Keratinocyte (primary cell): ENCODE data around the gene RNF130. TPM values are rescaled to one million over a fixed set of nuclear protein-coding genes. Genes with fewer than 3 reads are reported as not detected.

Experiments used
- DNase-seq: peaks from one replicate; pipeline ENCODE4 v3.0.0-alpha.2; 2011; ENCODE audit warnings: low read depth, missing footprints, low spot score
- FAIRE-seq: peaks from 2 replicates; lab custom pipeline; 2011; peaks lifted over from hg19 to GRCh38; lab: Jason Lieb, UNC
- H2AFZ ChIP-seq: 2 replicates; pipeline ENCODE4 v1.6.0; 2012; ENCODE audit warnings: low read length, control low read depth, inconsistent platforms; ENCODE audit not compliant: control insufficient read depth
- H3K27ac ChIP-seq: 2 replicates; pipeline ENCODE4 v1.5.1; 2011; ENCODE audit warnings: low read length; ENCODE audit not compliant: control insufficient read depth, insufficient read depth
- H3K27me3 ChIP-seq: 3 replicates; pipeline ENCODE4 v1.6.0; 2011; ENCODE audit warnings: low read length; ENCODE audit not compliant: control insufficient read depth, insufficient read depth; ENCODE audit errors: extremely low read depth
- H3K36me3 ChIP-seq, 2 experiments: 2 replicates in 1 of 2; 3 replicates in 1 of 2; pipeline ENCODE4 v1.5.1; 2011; ENCODE audit warnings: low read length in 2 of 2, mild to moderate bottlenecking in 1 of 2; ENCODE audit not compliant: control insufficient read depth in 2 of 2, insufficient read depth in 2 of 2; ENCODE audit errors: extremely low read depth in 1 of 2
- H3K4me1 ChIP-seq: 3 replicates; pipeline ENCODE4 v1.5.1; 2011; ENCODE audit warnings: low read length; ENCODE audit not compliant: control insufficient read depth, insufficient read depth; ENCODE audit errors: extremely low read depth
- H3K4me2 ChIP-seq: 3 replicates; pipeline ENCODE4 v1.6.0; 2011; ENCODE audit warnings: low read depth, low read length; ENCODE audit not compliant: control insufficient read depth, insufficient read depth; ENCODE audit errors: extremely low read depth
- H3K4me3 ChIP-seq, 3 experiments: fragments of 200-600 bp in 1 of 3; sonication (generic) in 1 of 3; 2 replicates in 2 of 3; 3 replicates in 1 of 3; pipeline ENCODE4 v1.5.1; 2011 to 2016; ENCODE audit warnings: low read length in 3 of 3, mild to moderate bottlenecking in 3 of 3, control low read depth in 2 of 3, inconsistent platforms in 1 of 3, low read depth in 1 of 3, mixed read lengths in 1 of 3, mixed run types in 1 of 3, moderate library complexity in 1 of 3; ENCODE audit not compliant: control insufficient read depth in 2 of 3, insufficient read depth in 2 of 3; ENCODE audit errors: extremely low read depth in 1 of 3
- H3K79me2 ChIP-seq: 2 replicates; pipeline ENCODE4 v1.6.0; 2012; ENCODE audit warnings: low read length; ENCODE audit not compliant: control insufficient read depth, insufficient read depth
- H3K9ac ChIP-seq: 3 replicates; pipeline ENCODE4 v1.6.0; 2011; ENCODE audit warnings: low read length; ENCODE audit not compliant: control insufficient read depth, insufficient read depth; ENCODE audit errors: extremely low read depth
- H3K9me1 ChIP-seq: 3 replicates; pipeline ENCODE4 v1.6.0; 2011; ENCODE audit warnings: low read length; ENCODE audit not compliant: control insufficient read depth, insufficient read depth; ENCODE audit errors: extremely low read depth
- H3K9me3 ChIP-seq: 2 replicates; pipeline ENCODE4 v1.5.1; 2012; ENCODE audit warnings: low read depth, low read length; ENCODE audit not compliant: control insufficient read depth
- H4K20me1 ChIP-seq: 3 replicates; pipeline ENCODE4 v1.6.0; 2011; ENCODE audit warnings: low read length; ENCODE audit not compliant: control insufficient read depth, insufficient read depth; ENCODE audit errors: extremely low read depth
- EZH2 ChIP-seq: IDR thresholded peaks from one replicate; pipeline ENCODE4 v1.6.1; 2012; ENCODE audit warnings: inconsistent platforms, mild to moderate bottlenecking, low read length, moderate library complexity
- dilution Hi-C: fragments of 300-500 bp; cut with MboI; formaldehyde crosslinking; loops from one replicate; pipeline ENCODE4 v1.7.0; 2020; ENCODE audit warnings: low sequenced_read_pairs; ENCODE audit not compliant: extremely low pct_ligation_motif_present
- polyA plus RNA-seq, 5 experiments: library from polyadenylated mRNA; depleted of rRNA in 3 of 5; stranded (reverse) in 3 of 5; stranded (forward) in 1 of 5; unstranded in 1 of 5; fragments of >200 nt; gene quantifications; 1 replicate in 1 of 5; 2 replicates in 3 of 5; 3 replicates in 1 of 5; pipeline versions ENCODE4 v1.2.1 to v1.2.3, GENCODE V29; 2011 to 2012; ENCODE audit warnings: missing spikeins in 2 of 5, low read depth in 1 of 5, low replicate concordance in 1 of 5
- TF ChIP-seq, protein P1 (sequence below), 3 experiments: IDR thresholded peaks in 1 of 3; conservative IDR thresholded peaks in 1 of 3; optimal IDR thresholded peaks in 1 of 3; 2 replicates in 2 of 3; 3 replicates in 1 of 3; pipeline versions ENCODE3 to v1.5.1; 2011; ENCODE audit warnings: low read length in 3 of 3, mild to moderate bottlenecking in 3 of 3, moderate library complexity in 2 of 3, control low read depth in 1 of 3, inconsistent platforms in 1 of 3; ENCODE audit not compliant: insufficient read depth in 2 of 3; ENCODE audit errors: extremely low read depth in 1 of 3

The RNF130 gene
- polyA plus RNA-seq, 1 donor (not counting 4 experiments of a cell fraction or from before 2014, with no cell fraction given) = 20.0 TPM

DNA sequence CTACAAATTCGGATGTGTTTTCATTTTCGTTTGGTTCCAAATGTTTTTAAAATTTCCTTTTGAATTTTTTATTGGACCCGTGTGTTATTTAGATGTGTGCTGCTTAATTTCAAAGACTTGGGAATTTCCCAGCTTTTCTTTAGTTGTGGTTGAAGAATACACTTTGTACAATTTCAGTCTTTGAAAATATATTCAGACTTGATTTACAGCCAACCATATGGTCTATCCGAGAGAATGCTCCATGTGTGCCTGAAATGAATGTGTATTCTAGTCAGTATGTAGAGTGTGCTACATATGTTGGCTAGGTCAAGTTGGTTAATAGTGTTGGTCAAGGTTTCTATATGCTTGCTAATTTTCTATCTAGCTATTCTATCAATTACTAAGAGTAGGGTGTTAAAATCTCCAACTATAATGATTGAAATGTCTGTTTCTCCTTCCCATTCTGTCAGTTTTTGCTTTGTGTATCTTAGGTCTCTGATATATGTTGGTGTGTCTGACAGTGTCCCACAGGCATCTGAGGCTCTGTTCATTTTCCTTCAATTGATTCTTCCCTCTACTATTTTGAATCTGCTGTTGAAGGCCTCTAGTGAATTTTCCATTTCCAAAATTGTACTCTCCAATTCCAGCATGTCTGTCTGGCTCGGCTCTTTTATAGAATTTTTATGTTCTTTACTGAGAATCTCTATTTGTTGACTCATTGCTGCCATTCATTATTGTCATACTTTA lies 36.2 kb downstream of the RNF130 start:
- TF ChIP-seq, protein P1, sequence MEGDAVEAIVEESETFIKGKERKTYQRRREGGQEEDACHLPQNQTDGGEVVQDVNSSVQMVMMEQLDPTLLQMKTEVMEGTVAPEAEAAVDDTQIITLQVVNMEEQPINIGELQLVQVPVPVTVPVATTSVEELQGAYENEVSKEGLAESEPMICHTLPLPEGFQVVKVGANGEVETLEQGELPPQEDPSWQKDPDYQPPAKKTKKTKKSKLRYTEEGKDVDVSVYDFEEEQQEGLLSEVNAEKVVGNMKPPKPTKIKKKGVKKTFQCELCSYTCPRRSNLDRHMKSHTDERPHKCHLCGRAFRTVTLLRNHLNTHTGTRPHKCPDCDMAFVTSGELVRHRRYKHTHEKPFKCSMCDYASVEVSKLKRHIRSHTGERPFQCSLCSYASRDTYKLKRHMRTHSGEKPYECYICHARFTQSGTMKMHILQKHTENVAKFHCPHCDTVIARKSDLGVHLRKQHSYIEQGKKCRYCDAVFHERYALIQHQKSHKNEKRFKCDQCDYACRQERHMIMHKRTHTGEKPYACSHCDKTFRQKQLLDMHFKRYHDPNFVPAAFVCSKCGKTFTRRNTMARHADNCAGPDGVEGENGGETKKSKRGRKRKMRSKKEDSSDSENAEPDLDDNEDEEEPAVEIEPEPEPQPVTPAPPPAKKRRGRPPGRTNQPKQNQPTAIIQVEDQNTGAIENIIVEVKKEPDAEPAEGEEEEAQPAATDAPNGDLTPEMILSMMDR (optimal IDR thresholded peaks at IDR 0.05 in 1 of 3, IDR thresholded peaks at IDR 0.05 in 1 of 3, conservative IDR thresholded peaks at IDR 0.05 in 1 of 3; ENCODE audit: extremely low read depth in 1 of 3, insufficient read depth in 2 of 3, low read length in 3 of 3) = no peak
- TF ChIP-seq EZH2 = no peak
- no peaks in the 10 kb centered on the region for H3K27me3 ChIP-seq
- H3K27ac ChIP-seq = no peak overlapping the region

DNA sequence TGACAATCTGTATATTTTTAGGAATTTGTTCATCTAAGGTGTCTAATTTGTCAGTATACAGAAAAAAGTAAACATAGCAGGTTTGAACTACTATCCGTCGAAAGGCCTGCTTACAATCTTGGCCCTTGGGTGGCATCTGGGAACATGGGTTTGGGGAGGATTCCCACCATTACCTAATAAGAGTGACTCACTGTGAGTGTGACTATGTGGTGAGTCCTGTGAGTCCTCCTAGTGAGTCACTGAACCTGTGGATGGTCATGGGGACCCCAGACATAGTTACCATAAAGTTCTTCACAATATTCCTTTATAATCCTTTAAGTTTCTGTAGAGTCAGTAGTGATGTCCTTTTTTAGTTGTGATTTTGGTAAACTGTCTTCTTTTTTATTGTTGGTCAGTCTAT lies 37.0 kb downstream of the RNF130 start:
- H3K9ac ChIP-seq = no peak overlapping the region
- no peak overlapping the region for H3K4me3 ChIP-seq
- FAIRE-seq (no peak), DNase-seq (no peak)
- H2AFZ ChIP-seq = no peak overlapping the region
- H3K27me3 ChIP-seq = no peaks in the 10 kb centered on the region
- no peaks in the 10 kb centered on the region for H3K9me3 ChIP-seq
- no peaks in the 10 kb centered on the region for H3K36me3 ChIP-seq
- no peaks in the 10 kb centered on the region for H3K9me1 ChIP-seq
- no peaks in the 10 kb centered on the region for H3K4me1 ChIP-seq
- no peak for TF ChIP-seq EZH2
- TF ChIP-seq, protein P1 (optimal IDR thresholded peaks at IDR 0.05 in 1 of 3, IDR thresholded peaks at IDR 0.05 in 1 of 3, conservative IDR thresholded peaks at IDR 0.05 in 1 of 3; ENCODE audit: extremely low read depth in 1 of 3, insufficient read depth in 2 of 3, low read length in 3 of 3) = no peak
- dilution Hi-C loops = no loop called here
- H4K20me1 ChIP-seq = no peaks in the 10 kb centered on the region
- no peak overlapping the region for H3K27ac ChIP-seq
- no peaks in the 10 kb centered on the region for H3K79me2 ChIP-seq
- no peak overlapping the region for H3K4me2 ChIP-seq

More for the DNA sequence above, 36.2 kb downstream of the RNF130 start:
- Histone ChIP-seq H3K4me1 (no peaks in the 10 kb centered on the region), H3K9me1 (no peaks in the 10 kb centered on the region), H2AFZ (no peak overlapping the region), H3K4me2 (no peak overlapping the region), H3K9me3 (no peaks in the 10 kb centered on the region), H3K9ac (no peak overlapping the region), H3K4me3 (no peak overlapping the region), H3K36me3 (no peaks in the 10 kb centered on the region), H3K79me2 (no peaks in the 10 kb centered on the region), H4K20me1 (no peaks in the 10 kb centered on the region)
- dilution Hi-C loops = no loop called here
- no peak for FAIRE-seq
- DNase-seq = no peak
